Peyer's patch (tissue), 4 donors: ENCODE measurements around the gene EDC4.

Experiments
- CTCF ChIP-seq, 6 experiments: fragments of 450-650 bp in 4 of 6; fragments of 200-600 bp in 2 of 6; sonication (generic) in 1 of 6; IDR thresholded peaks; one replicate each; pipeline ENCODE4 v1.5.1; 2017 to 2019; ENCODE audit warnings: antibody characterized with exemption in 6 of 6, mild to moderate bottlenecking in 3 of 6, moderate library complexity in 1 of 6
- POLR2A ChIP-seq, 2 donors: fragments of 450-650 bp; IDR thresholded peaks; one replicate each; pipeline ENCODE4 v1.5.1; 2017; ENCODE audit warnings: antibody characterized with exemption in 2 of 2, mild to moderate bottlenecking in 2 of 2, moderate library complexity in 2 of 2

- TF ChIP-seq CTCF (IDR thresholded peaks at IDR 0.05) (no peak), POLR2A (IDR thresholded peaks at IDR 0.05) (no peak)
Observed at GRCh38 chr16:67880584-67880983, 7.7 kb downstream of the EDC4 start.
